HG03066 (cell line): ENCODE measurements around the gene ZMPSTE24.

Source experiments
- ATAC-seq: cut with Tn5 transposase; IDR thresholded peaks from one replicate; pipeline ENCODE4 v1.9.1; 2021; ENCODE audit warnings: low read depth; ENCODE audit not compliant: unreplicated experiment

ZMPSTE24 gene

GRCh38 chr1:40257313-40257687 is 736 bp upstream of the ZMPSTE24 start:
- peak; percentile 12 for ATAC-seq

GRCh38 chr1:40258445-40258769 is 371 bp downstream of the ZMPSTE24 start:
- ATAC-seq, result no peak

- no peak for ATAC-seq
Measured at GRCh38 chr1:40264354-40264781, 6.3 kb downstream of the ZMPSTE24 start.

GRCh38 chr1:40265298-40265697 is 7.3 kb downstream of the ZMPSTE24 start:
- ATAC-seq, result no peak

- ATAC-seq, result no peak
Measured at GRCh38 chr1:40265919-40266318, 7.9 kb downstream of the ZMPSTE24 start.

GRCh38 chr1:40266786-40267535 is 8.9 kb downstream of the ZMPSTE24 start:
- no peak for ATAC-seq

GRCh38 chr1:40267767-40268187 is 9.7 kb downstream of the ZMPSTE24 start:
- no peak for ATAC-seq

GRCh38 chr1:40268211-40268610 is 10.2 kb downstream of the ZMPSTE24 start:
- ATAC-seq, result no peak

GRCh38 chr1:40270152-40270834 is 12.3 kb downstream of the ZMPSTE24 start:
- no peak for ATAC-seq

- no peak for ATAC-seq
Measured at GRCh38 chr1:40272653-40273213, 14.7 kb downstream of the ZMPSTE24 start.

GRCh38 chr1:40273547-40274166 is 15.6 kb downstream of the ZMPSTE24 start:
- no peak for ATAC-seq

GRCh38 chr1:40274331-40274730 is 16.3 kb downstream of the ZMPSTE24 start:
- no peak for ATAC-seq

- ATAC-seq, result no peak
Measured at GRCh38 chr1:40276122-40276521, 18.1 kb downstream of the ZMPSTE24 start.

- ATAC-seq, result no peak
Measured at GRCh38 chr1:40281853-40282252, 23.8 kb downstream of the ZMPSTE24 start.

GRCh38 chr1:40291293-40291692 is 33.3 kb downstream of the ZMPSTE24 start:
- ATAC-seq, result no peak

- no peak for ATAC-seq
Measured at GRCh38 chr1:40299366-40300248, 41.6 kb downstream of the ZMPSTE24 start.

GRCh38 chr1:40300249-40300567 is 42.2 kb downstream of the ZMPSTE24 start:
- ATAC-seq, result no peak

GRCh38 chr1:40300651-40301050 is 42.6 kb downstream of the ZMPSTE24 start:
- no peak for ATAC-seq

- no peak for ATAC-seq
Measured at GRCh38 chr1:40301066-40301465, 43.0 kb downstream of the ZMPSTE24 start.

GRCh38 chr1:40301541-40302299 is 43.7 kb downstream of the ZMPSTE24 start:
- ATAC-seq, result no peak
